Panc1 (cell line): ENCODE data around the gene MAPKAPK3.
A peak's percentile ranks its signal among the peaks of the same experiment; 100 is the strongest.

Experiments
- CTCF ChIP-seq: fragments of 450-650 bp; IDR thresholded peaks from 2 replicates; pipeline ENCODE4 v1.5.1; 2017; ENCODE audit warnings: mild to moderate bottlenecking
- POLR2AphosphoS5 ChIP-seq: IDR thresholded peaks from 2 replicates; pipeline ENCODE4 v1.6.1; 2012; ENCODE audit warnings: mild to moderate bottlenecking, low read depth, low read length, moderate library complexity
- SIN3A ChIP-seq: IDR thresholded peaks from 2 replicates; pipeline ENCODE4 v1.6.1; 2012; ENCODE audit warnings: low read depth, mild to moderate bottlenecking, low read length, moderate library complexity, borderline replicate concordance; ENCODE audit not compliant: insufficient read depth

GRCh38 chr3:50611464-50612233 is 5.3 kb upstream of the MAPKAPK3 start, which contains the start of gene CISH:
- TF ChIP-seq POLR2AphosphoS5 (no peak), CTCF (peak; percentile 18; the same call in 1 of the 2 replicates), SIN3A (no peak)
